Chondrocyte (in vitro differentiated cells): Measurements from ENCODE around the gene IMMP2L. TPM values are rescaled to one million over a fixed set of nuclear protein-coding genes. Genes with fewer than 3 reads are reported as not detected.

ENCODE experiments used
- DNase-seq: peaks from one replicate; pipeline ENCODE4 v3.0.0; 2021; ENCODE audit warnings: mixed read lengths, low spot score
- H3K27ac Mint-ChIP-seq: one replicate; pipeline ENCODE4 v1.8.0; 2021; ENCODE audit warnings: mild to moderate bottlenecking, moderate library complexity, mixed read lengths; ENCODE audit not compliant: unreplicated experiment
- H3K27me3 Mint-ChIP-seq: 2 replicates; pipeline ENCODE4 v1.8.0; 2021; ENCODE audit warnings: low read depth, mixed read lengths
- H3K36me3 Mint-ChIP-seq: 2 replicates; pipeline ENCODE4 v1.8.0; 2021; ENCODE audit warnings: low read depth, mixed read lengths
- H3K4me1 Mint-ChIP-seq: 2 replicates; pipeline ENCODE4 v1.8.0; 2021; ENCODE audit warnings: low read depth, mild to moderate bottlenecking, mixed read lengths
- H3K4me3 Mint-ChIP-seq: one replicate; pipeline ENCODE4 v1.8.0; 2021; ENCODE audit warnings: mild to moderate bottlenecking, moderate library complexity, mixed read lengths; ENCODE audit not compliant: unreplicated experiment
- H3K9me3 Mint-ChIP-seq: 2 replicates; pipeline ENCODE4 v1.8.0; 2021; ENCODE audit warnings: low read depth, mixed read lengths
- CTCF ChIP-seq: fragments of 200-600 bp; sonication (generic); IDR thresholded peaks from 2 replicates; pipeline ENCODE4 v1.5.0; 2021; ENCODE audit warnings: antibody characterized with exemption, mild to moderate bottlenecking, moderate library complexity
- total RNA-seq: library from RNA; stranded (reverse); gene quantifications from 3 replicates; pipeline ENCODE4 v1.2.1, GENCODE V29; 2021

The IMMP2L gene
- total RNA-seq, 1 donor from 2014 or later: 6.1 TPM

- TF ChIP-seq CTCF: no peak
- no peak overlapping the region for H3K27ac Mint-ChIP-seq
- peaks cover 3% of the 10 kb centered on the region for H3K27me3 Mint-ChIP-seq
- DNase-seq: no peak
- no peaks in the 10 kb centered on the region for H3K4me1 Mint-ChIP-seq
- H3K36me3 Mint-ChIP-seq: no peaks in the 10 kb centered on the region
- H3K9me3 Mint-ChIP-seq: peaks cover 11% of the 10 kb centered on the region
- H3K4me3 Mint-ChIP-seq: no peak overlapping the region
Measured at GRCh38 chr7:111568419-111568818, 6.1 kb upstream of the IMMP2L start.

- no peaks in the 10 kb centered on the region for H3K9me3 Mint-ChIP-seq
- no peak for TF ChIP-seq CTCF
- no peak overlapping the region for H3K4me3 Mint-ChIP-seq
- peaks cover 3% of the 10 kb centered on the region for H3K27me3 Mint-ChIP-seq
- H3K4me1 Mint-ChIP-seq: peaks cover 29% of the 10 kb centered on the region
- H3K36me3 Mint-ChIP-seq: no peaks in the 10 kb centered on the region
- no peak for DNase-seq
- no peak overlapping the region for H3K27ac Mint-ChIP-seq
Measured at GRCh38 chr7:111564078-111564477, 1.8 kb upstream of the IMMP2L start.

GRCh38 chr7:111561654-111561903 lies 713 bp downstream of the IMMP2L start:
- H3K27ac Mint-ChIP-seq: peak overlapping the region; percentile 83
- peak overlapping the region; percentile 78 for H3K4me3 Mint-ChIP-seq
- TF ChIP-seq CTCF: no peak
- H3K36me3 Mint-ChIP-seq: peaks cover 9% of the 10 kb centered on the region
- H3K27me3 Mint-ChIP-seq: no peaks in the 10 kb centered on the region
- H3K4me1 Mint-ChIP-seq: peaks cover 32% of the 10 kb centered on the region
- no peaks in the 10 kb centered on the region for H3K9me3 Mint-ChIP-seq
- DNase-seq: no peak

- H3K36me3 Mint-ChIP-seq: peaks cover 11% of the 10 kb centered on the region
- peak overlapping the region; percentile 83 for H3K27ac Mint-ChIP-seq
- TF ChIP-seq CTCF: no peak
Measured at GRCh38 chr7:111560773-111561653, 1.3 kb downstream of the IMMP2L start.

GRCh38 chr7:111558991-111559390 lies 3.3 kb downstream of the IMMP2L start:
- TF ChIP-seq CTCF: no peak
- Mint-ChIP-seq H3K27ac (no peak overlapping the region), H3K4me1 (peaks cover 32% of the 10 kb centered on the region), H3K27me3 (no peaks in the 10 kb centered on the region), H3K36me3 (peaks cover 18% of the 10 kb centered on the region), H3K9me3 (no peaks in the 10 kb centered on the region), H3K4me3 (no peak overlapping the region)
- no peak for DNase-seq

More at GRCh38 chr7:111560773-111561653, 1.3 kb downstream of the IMMP2L start:
- peak overlapping the region; percentile 78 for H3K4me3 Mint-ChIP-seq
- DNase-seq: no peak
- peaks cover 32% of the 10 kb centered on the region for H3K4me1 Mint-ChIP-seq
- no peaks in the 10 kb centered on the region for H3K9me3 Mint-ChIP-seq
- H3K27me3 Mint-ChIP-seq: no peaks in the 10 kb centered on the region
